HG02623 (cell line): ENCODE data around the gene UBE2R2.
"Not testable (repeated sequence)": the region's sequence is repeated elsewhere in the genome, so short reads cannot be mapped to it uniquely, and the experiment has no call there.

ENCODE experiments used
- ATAC-seq: cut with Tn5 transposase; IDR thresholded peaks from one replicate; pipeline ENCODE4 v1.9.1; 2021; ENCODE audit warnings: moderate library complexity; ENCODE audit not compliant: unreplicated experiment

The UBE2R2 gene

DNA sequence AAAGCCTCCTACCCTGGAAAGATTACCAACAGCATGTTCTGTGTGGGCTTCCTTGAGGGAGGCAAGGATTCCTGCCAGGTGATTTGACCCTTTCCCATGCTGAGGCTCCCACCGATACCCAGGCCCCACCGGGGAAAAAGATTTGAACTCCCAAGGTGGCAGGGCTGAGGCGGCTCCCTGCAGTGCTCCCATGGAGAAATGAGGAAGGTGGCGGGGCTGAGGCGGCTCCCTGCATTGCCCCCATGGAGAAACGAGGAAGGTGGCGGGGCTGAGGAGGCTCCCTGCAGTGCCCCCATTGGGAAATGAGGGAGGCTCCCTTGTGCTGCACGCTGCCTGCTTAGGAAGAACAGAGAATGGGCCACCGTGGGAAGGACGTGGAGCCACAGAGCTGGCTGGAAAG, 18.4 kb upstream of the UBE2R2 start:
- ATAC-seq = no peak

DNA sequence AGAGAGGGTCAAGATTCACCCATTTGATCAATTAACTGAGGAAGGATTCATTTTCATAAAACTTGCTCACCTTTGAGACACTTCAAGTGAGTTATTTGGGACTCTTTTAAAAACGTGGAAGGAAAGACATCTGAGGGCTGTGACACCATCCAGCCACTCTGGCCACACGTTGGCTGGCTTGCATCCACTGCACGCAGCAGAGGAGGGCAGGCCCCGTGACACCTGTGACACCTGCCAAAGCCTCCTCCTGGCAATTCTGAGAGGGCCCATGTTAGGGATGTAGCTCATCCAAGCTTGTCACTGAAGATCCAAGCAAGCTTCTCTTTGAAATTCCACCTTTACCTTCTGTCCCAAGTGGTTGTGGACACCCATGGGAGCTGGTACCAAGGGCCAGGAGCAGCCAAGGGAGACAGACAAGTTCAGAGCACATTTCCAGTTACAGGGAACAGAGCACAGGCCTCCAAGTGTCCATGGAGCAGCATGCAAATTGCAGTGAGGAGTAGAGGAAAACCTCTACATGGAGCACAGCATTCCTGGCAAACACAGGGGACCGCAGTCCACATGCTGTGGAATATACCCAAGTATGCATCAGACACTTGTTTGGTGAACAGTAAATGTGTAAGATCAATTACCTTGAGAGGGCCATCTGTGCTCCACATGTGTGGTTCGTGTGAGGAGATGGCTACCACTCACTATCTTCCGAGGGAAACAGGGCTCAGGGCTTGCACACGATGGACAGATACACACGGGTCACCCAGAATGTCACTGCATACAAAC, 16.8 kb upstream of the UBE2R2 start:
- ATAC-seq = no peak

GRCh38 chr9:33800886-33801285, 16.1 kb upstream of the UBE2R2 start:
- ATAC-seq = no peak

DNA sequence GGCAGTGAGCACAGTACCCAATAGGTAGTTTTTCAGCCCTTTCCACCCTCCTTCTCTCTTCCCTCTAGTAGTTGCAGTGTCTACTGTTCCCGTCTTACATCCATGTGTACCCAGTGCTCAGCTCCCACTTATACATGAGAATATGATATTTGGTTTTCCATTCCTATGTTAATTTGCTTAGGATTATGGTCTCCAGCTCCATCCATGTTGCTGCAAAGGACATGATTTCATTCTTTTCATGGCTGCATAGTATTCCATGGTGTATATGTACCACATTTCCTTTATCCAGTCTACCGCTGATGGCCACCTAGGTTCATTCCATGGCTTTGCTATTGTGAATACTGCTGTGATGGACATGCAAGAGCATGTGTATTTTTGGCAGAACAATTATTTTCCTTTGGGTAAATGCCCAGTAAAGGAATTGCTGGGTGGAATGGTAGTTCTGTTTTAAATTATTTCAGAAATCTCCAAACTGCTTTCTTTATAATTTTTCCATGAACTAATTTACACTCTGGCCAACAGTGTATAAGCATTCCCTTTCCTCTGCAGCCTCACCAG, 14.9 kb upstream of the UBE2R2 start:
- ATAC-seq = not testable (repeated sequence)

DNA sequence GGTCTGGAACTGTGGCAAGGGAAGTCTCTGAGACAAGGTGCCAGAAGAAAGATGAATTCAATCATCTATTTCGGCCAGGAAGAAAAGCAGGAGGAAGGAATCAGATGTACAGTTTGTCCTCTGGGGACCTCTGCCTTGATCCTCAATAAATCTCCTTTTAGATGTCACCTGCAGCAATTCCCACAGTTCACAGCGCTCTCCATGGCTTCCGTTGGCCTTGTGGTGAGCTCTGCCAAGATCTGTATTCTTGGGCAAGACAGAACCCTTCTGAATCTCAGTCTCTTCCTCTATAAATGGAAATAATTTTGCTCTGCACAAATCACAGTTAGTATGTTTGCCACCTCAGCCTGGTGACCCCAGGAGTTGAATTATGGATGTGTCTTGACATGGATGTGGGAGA, 12.8 kb upstream of the UBE2R2 start:
- ATAC-seq = not testable (repeated sequence)

- not testable (repeated sequence) for ATAC-seq
Observed at GRCh38 chr9:33807156-33807555, 9.8 kb upstream of the UBE2R2 start.

DNA sequence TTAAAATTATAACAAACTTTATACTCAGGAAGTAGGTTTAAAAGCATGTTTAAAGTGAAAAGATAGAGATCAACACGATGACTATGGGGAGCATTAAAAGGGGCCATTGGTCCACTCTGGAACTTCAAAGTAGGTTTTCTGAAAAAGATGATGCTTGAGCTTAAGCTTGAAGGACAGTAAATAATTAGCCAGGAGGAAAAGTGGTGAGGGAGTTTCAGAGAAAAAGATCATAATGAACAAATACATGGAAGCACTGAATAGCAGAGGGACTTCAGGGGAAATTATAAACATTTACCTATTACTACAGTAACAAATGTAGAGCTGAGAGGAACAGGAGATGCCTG, 8.0 kb upstream of the UBE2R2 start:
- ATAC-seq = not testable (repeated sequence)

DNA sequence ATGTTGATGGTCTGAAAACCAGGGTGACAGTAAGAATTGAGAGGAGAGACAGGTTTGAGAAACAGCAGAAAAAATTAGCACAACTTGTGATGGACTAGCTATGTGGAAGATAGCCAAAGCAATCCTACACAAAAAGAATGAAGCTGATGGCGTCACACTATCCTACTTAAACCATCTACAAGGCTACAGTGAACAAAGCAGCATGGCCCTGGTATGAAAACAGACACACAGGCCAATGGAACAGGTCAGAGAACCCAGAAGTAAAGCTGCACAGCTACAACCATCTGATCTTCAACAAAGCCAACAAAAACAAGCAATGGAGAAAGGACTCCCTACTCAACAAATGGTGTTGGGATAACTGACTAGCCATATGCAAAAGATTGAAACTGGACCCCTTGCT, 7.5 kb upstream of the UBE2R2 start:
- no peak for ATAC-seq

GRCh38 chr9:33813712-33814641, 3.0 kb upstream of the UBE2R2 start:
- no peak for ATAC-seq

DNA sequence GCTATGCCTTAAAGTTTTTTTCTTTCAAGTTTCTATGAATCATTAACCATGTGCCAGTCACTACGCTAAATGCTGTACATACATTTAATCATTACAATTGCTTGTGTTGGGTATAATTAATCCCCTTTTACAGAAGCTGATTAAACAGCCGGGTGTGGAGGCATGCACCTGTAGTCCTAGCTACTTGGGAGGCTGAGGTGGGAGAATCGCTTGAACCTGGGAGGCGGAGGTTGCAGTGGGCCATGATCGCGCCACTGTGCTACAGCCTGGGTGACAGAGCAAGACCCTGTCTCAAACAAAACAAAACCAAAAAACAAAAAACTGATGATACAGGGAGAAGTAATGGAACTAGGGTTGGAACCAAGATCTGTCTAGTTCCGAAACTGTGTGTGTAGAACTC, 1.2 kb upstream of the UBE2R2 start:
- ATAC-seq = no peak

DNA sequence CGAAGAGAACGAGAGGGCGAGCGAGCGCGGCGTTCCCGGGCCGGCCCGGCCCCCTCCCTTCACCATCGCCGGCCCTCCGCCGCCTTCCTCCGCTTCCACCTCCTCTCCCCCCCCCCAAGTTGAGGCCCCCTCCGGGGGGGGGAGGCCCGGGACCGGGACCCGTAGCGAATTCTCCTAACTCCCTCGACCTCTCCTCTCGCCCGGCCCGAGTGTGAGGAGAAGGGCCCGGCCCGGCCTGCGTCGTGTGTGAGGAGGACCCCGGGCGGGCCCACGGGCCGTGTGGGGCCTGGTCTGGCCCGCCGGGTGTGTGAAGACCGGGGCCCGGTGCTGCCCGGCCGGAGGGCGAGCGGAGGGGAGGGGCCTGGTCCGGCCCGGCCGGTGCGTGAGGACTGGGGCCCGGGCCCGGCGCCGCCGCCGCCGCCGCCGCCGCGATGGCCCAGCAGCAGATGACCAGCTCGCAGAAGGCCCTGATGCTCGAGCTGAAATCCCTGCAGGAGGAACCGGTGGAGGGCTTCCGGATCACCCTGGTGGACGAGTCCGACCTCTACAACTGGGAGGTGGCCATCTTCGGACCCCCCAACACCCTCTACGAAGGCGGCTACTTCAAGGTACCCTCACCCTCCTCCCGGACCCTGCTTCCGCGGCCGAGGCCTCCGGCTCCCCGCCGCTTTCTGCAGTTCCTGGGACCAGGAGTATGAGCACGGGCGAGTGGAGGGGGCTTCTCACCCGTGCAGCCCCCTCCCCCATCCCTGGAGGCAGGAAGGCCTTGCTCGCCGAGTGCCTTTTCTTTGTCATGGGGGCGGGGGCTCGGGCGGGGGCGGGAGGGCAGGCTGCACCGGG, 587 bp downstream of the UBE2R2 start:
- ATAC-seq = peak; percentile 18

DNA sequence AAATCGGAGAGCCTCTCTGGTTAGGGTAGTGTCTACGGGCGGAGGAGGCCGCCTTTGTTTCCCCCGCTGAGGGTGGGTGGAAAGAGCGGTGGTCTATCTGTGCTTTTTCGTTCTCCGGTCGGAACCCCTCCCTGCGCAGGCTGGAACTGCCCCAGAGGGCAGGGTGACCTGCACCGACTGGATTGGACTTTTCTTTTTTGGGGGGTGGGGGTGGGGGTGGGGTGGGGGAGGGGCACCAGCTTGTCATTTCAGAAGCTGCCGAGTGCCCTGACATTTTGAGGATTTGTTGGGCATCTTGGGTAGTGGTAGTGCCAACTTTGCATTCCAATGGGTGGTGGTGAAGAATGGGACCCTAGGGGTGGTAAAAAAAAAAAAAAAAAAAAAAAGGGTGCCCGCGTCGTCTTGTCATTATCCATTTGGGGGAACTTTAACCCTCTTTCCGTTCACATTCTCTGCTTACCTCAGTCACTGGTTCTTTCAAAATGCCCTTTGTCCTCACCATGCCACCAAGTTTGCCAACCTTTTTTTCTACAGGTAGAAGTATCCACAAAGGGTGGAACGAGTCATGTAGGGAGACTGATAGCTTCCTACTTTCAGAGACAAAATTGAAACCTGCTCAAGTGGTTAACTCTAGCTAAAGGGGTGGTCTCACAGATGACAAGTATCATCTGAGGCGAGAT, 1.3 kb downstream of the UBE2R2 start:
- no peak for ATAC-seq

DNA sequence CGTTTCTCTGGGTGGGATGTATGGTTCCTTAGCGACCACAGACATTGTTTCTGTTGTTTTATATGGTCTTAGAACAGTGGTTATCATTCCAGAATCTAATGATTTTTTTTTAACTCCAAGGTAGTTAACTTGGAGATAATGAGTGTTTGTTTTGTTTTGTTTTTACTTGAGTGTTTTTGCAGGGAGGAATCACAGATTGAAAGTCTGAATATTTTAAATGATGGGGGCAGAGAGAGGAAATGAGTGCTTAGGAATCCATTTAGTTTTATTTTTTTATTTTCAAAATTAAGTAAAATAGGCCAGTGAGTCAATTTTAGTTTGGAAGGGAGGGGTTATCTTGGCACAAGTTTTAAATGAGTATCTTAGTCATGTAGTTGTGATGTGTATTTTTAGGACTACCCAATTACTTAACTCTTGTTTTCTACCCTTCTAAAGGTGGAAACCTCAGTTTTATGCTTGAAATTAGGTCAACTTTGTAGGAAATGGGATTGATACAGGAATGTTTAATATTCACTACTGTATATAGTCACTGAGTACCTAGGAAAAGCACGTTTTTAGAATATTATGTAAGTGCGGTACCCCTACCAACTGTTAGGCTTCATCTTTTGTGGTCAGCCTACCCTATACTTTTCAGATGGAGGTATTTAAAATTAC, 2.0 kb downstream of the UBE2R2 start:
- no peak for ATAC-seq

DNA sequence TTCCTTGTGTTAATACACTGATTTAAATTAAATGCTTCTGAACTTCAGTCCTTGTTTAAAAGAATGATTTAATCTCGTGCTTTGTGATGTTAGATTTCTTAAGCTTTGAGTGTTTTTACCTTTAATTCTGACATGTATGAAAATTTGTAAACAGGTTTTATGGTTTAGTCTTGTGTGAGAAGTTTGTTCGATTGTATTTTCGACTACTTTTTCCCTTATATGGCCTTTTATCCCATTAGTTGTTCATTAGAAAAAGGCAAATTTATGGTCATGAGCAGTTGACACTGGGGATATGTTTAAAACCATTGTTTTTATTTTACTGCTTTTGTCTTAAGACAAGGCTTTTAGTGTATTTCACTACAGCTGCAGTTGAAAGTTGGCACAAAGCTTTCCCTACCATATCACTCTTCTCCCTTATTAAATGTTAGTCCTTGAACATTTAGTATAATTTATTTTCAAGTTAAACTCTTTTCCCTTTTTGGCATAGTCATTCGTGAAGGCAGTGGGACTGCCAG, 3.3 kb downstream of the UBE2R2 start:
- no peak for ATAC-seq

- ATAC-seq = no peak
Observed at GRCh38 chr9:33823801-33824200, 6.8 kb downstream of the UBE2R2 start.

DNA sequence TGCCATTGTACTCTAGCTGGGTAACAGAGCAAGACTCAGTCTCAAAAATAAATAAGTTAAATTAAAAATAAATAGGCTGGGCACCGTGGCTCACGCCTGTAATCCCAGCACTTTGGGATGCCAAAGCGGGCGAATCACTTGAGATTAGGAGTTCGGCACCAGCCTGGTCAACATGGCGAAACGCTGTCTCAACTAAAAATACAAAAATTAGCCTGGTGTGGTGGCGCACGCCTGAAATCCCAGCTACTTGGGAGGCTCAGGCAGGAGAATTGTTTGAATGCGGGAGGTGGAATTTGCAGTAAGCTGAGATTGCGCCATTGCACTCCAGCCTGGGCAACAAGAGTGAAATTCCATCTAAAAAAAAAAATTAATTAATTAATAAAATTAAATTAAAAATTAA, 10.3 kb downstream of the UBE2R2 start:
- ATAC-seq = not testable (repeated sequence)

GRCh38 chr9:33829641-33830230, 12.8 kb downstream of the UBE2R2 start:
- ATAC-seq = not testable (repeated sequence)

GRCh38 chr9:33835625-33836260, 18.8 kb downstream of the UBE2R2 start:
- ATAC-seq = no peak

GRCh38 chr9:33836261-33836660, 19.3 kb downstream of the UBE2R2 start:
- not testable (repeated sequence) for ATAC-seq
